SKM-1 (cell line): Measurements from ENCODE around the gene SMU1.
"Not testable (repeated sequence)": the region's sequence is repeated elsewhere in the genome, so short reads cannot be mapped to it uniquely, and the experiment has no call there.

ENCODE experiments used
- DNase-seq: peaks from one replicate; lab custom pipeline; 2025; ENCODE audit not compliant: unreplicated experiment; lab: John Stamatoyannopoulos, UW

The SMU1 gene

GRCh38 chr9:33105959-33106358 is 29.5 kb upstream of the SMU1 start:
- DNase-seq = no peak

DNA sequence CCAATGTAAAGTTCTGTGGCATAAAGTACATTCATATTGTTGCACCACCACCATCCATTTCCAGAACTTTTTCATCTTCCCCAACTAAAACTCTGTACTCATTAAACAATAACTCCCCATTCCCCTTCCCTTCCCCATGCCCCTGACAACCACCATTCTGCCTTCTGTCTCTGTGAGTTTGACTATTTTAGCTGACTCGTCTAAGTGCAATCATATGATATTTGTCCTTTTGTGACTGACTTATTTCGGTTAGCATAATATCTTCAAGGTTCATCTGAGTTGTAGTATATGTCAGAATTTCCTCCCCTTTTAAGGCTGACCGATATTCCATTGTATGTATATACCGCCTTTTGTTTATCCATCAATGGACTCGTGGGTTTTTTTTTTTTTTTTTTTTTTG is 29.0 kb upstream of the SMU1 start:
- DNase-seq = no peak

- DNase-seq = no peak
These were observed 27.9 kb upstream of the SMU1 start for GRCh38 chr9:33104401-33104800.

DNA sequence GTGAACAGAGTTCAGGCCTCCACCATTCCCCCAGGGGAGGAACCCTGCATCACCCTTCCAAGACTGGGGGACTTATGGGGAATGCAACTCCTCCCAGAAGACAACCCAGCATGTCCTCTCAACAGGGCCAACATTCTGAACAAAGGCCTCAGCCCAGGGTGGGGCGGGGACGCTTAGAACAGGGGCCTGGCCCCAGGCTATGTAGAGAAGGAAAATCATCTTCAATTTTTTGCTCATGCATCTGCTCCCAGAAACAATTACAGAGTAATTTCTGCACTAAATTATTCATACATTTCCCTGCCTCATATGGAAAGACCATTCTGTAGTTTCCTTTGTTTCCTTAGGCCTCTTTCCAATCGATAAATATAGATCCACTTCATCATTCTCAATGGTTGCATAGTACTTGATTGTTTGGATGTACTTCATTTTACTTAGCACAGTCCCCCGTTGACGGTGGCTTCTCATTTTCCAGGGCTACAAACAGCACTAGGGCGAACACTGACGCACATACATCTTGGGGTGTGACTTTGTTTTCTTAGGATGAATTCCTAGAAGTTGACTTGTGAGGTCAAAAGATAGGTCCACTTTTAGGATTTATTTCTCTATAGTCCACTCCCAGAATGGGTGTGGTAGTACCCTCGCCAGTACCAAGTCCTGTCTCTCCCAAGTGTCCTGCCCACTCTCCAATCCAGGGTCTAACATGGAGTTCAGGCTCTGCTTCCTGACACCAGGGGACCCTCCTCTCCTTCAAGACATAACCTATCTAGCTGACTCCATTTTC is 27.2 kb upstream of the SMU1 start:
- DNase-seq = no peak

- no peak for DNase-seq
These were observed 26.2 kb upstream of the SMU1 start for GRCh38 chr9:33102551-33103210.

DNA sequence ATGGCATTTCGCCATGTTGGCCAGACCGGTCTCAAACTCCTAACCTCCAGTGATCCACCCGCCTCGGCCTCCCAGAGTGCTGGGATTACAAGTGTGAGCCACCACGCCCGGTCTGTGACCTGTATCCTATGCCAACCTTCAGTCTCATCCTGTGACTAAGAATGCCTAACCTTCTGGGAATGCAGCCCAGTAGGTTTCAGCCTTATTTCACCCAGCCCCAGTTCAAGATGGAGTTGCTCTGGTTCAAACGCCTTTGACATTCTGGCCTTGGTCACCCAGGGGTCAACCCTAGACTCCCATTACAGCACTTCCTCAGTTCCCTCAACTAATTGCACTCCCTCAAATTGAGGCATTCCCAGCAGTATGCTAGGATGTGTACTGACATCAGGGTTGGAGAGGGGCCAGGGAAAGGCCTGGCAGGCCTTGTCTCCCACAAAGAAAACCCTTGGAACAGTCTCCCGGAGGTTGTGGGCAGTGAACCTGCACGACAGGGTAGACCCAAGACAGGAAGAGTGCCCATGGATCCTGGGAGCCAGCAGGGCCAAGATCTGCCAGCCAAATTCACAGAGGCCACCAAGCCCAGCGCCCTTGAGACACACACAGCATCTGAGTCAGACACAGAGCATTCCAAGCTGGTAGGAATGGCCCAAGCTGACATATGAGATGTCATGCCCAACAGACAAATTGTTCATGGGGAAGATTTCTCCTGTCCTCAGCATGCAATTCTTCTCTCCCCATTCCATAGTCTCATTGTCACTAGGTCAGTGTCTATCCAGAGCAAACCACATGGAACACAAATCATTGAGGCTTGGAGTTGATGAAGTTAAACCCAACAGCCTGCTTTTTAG is 24.9 kb upstream of the SMU1 start:
- DNase-seq = no peak

DNA sequence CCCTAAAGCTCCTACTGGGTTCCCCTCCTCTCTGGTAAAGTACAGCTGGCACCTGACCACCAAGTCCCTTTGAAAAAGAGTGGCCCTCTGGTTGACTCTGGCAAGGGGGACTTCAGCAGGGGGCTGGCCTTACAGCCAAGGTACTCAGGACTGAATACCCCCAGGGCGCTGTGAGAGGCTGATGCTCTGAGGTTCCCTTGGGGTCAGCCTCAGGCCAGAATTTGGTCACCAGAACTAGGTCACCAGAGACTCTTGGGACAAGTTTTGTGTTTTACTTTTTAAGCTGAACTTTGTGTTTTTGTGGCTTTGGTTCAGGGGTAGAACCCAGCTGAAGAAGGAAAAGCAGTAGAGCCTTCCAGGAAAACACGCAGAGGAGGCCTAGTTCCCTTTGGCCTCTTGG is 23.3 kb upstream of the SMU1 start:
- no peak for DNase-seq

DNA sequence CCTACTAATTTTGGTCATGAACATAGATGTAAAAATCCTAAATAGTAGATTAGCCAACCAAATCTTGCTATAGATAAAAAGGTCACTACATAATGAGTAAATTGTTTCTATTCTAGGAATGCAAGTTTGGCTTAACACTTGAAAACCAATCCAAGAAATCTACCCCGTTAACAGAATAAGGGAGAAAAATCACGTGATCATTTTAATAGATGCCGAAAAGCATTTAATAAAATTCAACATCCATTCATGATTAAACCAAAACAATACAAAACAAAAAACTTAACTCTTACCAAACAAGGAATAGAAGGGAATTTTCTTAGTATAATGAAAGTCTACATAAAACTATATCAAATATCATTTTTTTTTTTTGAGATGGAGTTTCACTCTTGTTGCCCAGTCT is 20.7 kb upstream of the SMU1 start:
- DNase-seq = no peak

DNA sequence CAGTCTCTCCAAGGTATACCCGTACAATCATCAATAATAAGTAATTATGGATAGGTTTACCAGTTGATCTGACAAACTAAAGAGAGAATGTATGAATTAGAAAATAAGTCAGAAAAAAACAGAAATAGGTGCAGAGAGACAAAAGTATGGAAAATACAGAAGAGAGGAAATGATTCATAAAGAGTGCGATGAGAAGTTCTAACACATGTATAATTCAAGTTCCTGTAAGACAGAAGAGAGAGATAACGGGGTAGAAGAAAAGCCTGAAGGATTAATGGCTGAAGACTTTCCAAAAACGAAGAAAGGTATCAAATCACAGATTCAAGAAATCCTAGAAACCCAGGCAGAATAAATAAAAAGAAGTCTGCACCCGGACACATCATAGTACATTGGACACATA is 16.2 kb upstream of the SMU1 start:
- DNase-seq = no peak

- DNase-seq = not testable (repeated sequence)
These were observed 9.2 kb upstream of the SMU1 start for GRCh38 chr9:33085672-33086071.

GRCh38 chr9:33082538-33083326 is 6.3 kb upstream of the SMU1 start:
- DNase-seq = no peak

DNA sequence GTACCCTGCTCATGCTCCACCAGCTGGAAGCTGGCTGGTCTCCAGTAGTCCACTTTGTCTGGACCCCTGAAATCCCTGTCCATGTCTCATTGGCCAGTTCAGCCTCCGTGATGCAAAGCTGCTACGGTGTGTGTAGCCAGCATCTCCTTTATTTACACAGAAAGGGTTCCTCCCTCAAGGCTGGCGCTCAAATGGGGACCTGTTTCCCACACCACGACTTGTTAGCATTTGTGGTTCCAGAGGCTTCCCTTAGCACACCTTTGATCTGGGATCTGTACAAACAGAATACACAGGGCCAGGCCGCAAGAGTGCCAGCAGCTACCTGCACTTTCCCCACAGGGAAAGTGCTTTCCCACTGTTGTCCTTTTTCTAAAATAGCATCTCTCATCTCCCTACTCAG is 5.7 kb upstream of the SMU1 start:
- no peak for DNase-seq

- peak; percentile 93 for DNase-seq
These were observed 4.8 kb upstream of the SMU1 start for GRCh38 chr9:33081128-33081851.

DNA sequence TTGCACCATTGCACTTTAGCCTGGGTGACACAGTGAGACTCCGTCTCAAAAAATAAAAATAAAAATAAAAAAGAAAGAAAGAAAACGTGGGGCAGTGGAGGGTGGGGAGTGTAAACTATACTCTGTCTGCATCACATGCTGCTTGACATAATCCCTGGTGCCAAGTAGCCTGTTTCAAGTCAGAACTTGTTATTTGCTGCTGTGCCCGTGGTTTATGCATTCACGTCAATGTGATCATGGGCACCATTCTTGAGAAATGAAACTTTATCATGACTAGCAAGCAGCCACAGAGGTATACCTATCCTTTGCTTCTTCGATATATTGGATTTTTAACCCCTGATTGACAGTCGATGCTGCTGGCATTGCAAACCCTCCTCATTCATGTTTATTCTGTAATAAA is 4.1 kb upstream of the SMU1 start:
- no peak for DNase-seq

DNA sequence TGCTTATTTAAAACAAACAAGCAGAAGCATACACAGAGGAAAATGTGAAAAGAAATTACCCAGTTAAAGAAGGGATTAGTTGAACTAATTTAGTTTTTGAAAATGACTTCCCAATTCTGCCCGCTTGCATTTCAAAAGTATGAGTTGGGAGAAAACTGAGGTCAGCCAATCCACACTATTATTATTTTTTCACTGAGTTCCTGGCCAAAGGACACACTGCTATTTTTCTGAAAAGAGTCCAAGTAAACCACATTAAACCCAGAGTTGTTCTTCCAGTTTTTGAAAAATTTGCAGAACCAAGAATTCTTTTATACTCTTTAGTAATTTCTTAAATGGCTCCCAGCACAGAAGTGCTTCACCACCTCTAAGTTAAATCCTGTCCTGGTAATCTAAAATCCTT is 7.5 kb downstream of the SMU1 start:
- no peak for DNase-seq

DNA sequence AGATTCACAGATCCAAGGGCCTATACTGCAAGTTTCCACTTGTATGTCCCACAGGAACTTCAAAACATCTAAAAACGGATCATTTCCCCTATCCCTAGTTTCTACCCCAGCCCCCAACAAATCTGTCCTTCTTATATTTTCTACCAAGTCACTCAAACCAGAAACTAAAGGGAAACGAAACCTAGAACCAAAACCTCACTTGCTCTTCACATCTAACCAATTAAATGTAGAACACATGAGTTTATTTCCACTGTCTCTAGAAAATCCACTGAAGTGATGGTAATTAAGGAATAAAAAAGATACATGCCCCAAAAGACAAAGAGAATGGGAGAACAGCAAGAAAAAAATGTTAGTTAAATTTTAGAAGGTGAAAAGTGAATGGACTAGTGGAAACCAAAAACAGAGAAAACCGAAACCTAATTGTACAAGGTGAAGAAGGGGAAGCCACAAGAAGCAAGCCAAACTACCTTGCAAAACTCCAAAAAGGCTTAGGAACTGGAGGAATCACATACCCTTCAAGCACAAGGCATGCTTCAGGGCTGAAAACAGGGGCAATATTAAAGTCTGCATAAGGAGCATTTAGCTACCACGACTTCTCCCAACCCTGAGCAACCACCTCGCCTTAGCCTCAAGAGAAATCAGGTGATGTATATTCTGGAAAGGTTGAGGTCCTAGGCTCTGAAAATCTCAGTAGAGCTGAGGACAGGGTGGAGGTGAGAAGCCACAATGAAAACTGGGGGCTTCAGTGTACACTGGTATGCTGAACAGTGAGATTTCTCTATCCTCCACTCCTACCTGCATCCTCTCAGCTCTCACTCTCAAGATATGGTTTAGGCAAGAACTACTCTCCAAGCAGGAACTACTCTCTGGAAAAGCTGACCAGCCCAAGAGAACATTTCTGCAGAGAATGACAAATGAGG is 11.1 kb downstream of the SMU1 start:
- DNase-seq = no peak

- no peak for DNase-seq
These were observed 25.3 kb downstream of the SMU1 start for GRCh38 chr9:33051144-33051543.

DNA sequence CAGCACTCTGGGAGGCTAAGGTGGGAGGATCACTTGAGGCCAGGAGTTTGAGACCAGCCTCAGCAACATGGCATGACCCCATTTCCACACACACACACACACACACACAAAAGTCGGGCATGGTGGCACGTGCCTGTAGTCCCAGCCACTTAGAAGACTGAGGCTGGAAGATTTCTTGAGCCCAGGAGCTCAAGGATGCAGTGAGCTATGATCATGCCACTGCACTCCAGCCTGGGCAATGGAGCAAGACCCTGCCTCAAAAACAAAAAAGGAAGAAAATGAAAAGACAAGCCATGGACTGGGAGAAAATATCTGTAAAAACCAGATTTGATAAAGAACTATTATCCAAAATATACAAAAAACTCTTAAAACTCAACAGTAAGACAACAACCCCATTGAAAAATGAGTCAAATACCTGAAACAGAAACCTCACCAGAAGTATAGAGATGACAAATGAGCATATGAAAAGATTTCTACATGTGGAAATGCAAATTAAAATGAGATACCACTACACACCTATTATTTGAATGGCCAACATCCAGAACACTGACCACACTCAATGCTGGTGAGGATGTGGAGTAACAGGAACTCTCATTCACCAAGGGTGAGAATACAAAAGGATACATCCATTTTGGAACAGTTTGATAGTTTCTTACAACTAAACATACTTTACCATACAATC is 26.7 kb downstream of the SMU1 start:
- no peak for DNase-seq

GRCh38 chr9:33048054-33048465 is 28.4 kb downstream of the SMU1 start:
- no peak for DNase-seq
